GM21737 (cell line): ENCODE results near the gene USB1.

Experiments used
- ATAC-seq: cut with Tn5 transposase; IDR thresholded peaks from one replicate; pipeline ENCODE4 v1.9.1; 2021; ENCODE audit warnings: mild to moderate bottlenecking, moderate library complexity; ENCODE audit not compliant: unreplicated experiment

The USB1 gene

DNA sequence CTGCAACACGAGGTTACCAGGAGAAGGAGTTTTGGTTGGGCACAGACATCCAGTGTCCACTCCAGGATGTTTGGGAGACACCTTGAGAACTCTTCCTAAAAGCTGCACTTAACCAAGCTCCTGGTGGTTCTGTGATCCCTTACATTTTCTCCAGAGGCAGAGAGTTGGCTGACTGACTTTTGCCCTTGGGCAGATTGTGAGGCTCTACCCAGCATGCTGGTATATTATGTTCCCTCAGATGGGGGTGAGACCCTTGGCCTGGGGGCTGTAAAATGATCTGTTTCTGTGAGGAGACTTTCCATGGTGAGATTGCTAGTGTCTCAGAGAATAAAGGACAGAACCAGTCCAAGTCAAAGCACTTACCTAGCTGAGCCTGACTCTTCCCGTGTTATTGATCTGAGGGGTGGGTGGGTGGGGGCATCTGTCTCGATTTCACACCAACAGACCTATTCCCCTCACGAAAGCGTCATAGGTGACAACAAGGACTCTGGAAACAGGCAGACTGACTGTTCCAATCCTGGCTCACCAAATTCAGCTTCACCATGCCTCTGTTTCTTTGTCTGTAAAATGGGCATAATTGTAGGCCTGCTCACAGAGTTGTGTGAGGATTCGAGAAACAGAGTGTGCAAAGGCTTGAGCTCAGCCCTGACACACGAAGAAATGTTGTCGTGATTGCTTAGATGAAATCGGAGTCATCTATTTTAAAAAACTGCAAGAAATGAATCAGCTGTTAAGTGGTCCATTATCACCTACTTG, 12.2 kb downstream of the USB1 start:
- no peak for ATAC-seq

DNA sequence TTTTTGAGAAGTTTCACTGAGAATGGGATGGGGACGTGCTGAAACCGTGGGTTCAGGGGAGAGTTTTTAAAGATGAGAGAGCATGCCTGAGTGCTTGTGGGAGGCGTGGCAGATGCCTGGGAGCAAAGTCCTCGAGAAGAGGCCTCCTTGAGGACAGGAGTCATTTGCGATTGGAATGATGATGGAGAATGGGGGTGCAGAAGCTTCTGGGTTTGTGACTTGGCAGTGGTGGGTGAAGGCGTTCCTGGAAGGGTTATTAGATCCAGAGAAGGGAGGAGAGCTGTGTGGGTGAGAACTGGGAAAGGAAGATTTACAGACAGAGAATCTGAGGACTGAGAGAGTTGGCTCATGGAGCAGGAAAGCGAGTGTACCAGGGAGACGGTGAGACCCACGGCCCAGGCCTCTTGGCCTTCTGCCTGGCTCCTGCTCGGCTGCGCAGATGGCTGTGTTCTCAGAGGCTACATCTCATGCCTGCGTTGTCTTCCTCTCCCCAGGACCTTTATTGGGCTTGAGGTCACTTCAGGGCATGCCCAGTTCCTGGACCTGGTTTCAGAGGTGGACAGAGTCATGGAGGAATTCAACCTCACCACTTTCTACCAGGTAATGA, 15.7 kb downstream of the USB1 start:
- no peak for ATAC-seq

DNA sequence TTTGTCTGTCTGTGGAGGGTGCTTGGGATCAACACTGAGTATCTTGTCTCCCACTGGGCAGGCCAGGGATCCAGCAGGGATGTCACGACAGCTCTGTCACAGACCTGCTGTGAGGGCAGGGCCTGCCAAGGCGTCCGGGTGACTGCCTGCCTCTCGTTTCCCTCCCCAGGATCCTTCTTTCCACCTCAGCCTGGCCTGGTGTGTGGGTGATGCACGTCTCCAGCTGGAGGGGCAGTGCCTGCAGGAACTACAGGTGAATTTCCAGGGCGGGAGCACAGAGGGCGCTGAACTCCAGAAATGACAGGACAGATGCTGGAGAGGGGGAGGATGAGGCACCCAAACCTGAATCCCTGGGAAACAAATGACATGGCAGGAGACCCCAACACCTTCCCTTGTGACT, 17.6 kb downstream of the USB1 start:
- no peak for ATAC-seq

DNA sequence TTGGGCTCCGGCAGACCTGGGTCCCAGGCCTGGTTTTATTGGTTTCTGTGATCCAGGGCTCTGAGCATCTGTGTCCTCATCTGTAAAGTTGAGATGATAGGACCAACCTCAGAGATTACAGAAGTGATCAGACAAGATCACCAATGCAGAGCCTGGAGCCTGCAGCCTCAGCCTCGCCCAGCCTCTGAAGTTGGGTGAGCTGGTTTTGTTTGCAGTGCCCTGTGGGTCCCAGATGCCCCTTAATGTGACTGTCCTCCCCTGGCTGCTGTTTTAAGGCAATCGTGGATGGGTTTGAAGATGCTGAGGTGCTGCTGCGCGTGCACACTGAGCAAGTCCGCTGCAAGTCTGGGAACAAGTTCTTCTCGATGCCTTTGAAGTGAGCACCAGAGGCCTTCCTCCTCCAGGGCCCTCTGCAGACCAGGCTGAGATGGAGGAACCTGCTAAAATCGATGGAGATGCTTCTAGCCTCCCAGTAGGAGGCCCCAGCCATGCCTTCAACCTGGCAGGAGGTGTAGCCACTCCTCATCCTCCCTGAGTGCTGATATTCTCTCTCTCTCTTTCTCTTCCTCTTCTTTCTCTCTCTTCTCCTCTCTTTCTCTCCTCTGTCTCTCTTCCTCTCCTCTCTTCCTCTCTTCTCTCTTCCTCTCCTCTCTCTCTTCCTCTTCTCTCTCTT, 18.8 kb downstream of the USB1 start:
- no peak for ATAC-seq

DNA sequence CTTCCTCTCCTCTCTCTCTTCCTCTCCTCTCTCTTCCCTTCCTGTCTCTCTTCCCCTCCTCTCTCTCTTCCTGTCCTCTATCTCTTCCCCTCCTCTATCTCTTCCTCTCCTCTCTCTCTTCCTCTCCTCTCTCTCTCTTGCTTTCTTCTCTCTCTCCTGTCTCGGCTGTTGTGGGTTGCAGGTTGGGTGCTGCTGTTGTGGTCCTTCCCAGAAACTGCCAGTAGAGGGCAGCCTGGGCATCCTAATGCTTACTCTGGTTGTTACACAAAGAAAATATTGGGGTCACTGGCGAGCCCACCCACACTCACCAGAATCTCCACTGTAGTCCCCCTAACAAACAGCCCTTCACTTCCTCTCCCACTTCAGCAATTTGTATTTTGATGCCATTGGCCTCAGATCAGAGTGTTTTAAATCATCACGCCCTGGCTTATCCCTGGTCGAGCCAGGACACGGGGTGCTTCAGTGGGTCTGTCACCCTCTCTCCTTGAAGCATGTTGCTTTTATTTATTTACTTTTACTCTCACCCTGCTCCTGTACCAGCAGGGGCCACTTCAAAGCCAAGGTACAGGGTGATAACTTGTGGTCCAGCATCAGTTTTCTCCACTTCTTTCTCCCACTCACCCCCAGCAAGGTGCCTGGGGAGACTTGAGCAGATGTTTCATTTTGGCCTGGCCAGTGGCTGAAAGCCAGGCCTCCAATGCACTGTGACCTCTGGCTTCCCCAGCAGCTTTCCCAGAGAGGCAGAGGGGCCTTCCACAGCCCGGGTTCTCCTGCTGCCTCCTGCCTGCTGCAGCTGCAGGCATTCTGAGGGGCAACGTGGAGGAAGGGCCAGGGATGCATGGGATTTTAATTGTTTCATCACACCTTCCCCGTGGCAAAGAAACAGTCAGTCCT, 19.7 kb downstream of the USB1 start:
- ATAC-seq = no peak

DNA sequence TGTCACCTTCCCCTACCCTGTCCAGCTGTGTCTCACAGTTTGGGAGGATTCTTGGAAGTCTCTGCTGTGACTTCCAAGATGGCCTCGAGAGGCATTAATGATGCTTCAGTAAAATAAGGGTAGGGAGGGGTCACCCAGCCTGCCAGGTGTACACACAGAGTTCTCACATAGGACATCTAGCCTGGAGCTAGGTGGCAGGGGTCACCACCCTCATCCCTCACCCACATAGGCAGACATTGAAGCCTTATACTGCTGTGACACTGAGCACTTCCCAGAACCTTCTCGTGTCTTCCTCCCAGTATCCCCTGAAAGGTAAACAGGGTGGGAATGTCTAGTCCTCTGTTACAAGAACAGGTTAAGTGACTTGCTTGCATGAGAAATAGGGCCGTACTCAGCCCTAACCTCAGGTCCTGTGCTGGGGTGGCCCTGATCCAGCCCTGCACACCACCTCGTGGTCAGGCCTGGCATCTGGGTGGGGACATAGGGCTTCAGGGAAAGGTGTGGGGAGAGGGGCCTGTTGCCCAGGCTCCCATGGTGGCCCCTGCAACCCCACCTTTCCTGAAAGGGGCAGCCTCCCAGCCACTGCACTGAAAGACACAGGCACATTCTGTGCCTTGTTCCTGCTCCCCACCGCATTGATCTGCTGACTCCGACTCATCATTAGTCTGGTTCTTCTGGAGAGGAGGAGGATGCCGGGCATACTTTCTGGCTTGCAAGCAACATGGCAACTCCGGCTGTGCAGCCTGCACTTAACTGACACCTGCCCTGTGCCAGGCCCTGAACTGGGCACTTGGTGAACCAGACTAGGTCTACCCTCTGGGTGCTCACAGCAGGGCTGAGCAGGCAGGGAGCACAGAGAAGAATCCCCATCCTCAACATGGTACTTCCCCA, 20.7 kb downstream of the USB1 start:
- no peak for ATAC-seq

DNA sequence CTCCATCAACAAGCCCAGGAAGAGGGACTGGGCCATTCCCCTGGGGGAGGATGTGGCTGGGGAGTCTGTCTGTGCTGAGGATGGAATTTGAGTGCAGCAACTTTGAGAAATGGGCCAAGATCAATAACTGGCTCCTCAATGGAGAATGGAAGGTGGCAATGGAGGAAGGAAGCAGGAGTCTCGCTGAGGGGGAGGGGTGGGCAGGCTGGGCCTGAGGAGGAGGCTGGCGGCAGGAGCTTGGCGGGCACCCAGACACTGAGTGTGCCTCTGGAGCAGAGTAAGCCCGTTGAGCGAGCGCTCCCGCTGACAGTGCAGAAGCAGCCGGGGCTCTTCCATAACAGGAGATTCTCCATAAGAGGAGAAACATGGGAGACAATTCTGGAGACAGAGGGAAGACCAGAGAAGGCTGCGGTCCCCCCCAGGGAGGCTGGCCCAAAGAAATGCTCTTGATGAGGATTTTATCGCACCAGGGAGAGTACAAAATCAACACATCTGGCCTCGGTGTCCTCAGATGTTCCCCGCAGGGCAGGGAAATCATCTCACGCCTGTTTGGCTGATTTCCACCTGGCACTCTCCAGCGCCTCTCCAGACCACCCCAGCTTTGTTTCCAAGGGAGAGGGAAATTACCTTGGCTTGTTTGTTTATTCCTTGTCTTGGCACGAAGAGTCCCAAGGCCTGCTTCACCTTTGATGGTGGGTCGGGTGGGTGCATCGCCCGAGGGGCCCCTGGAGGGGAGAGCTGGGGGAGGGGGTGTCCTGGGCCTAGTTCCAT, 21.6 kb downstream of the USB1 start:
- ATAC-seq = no peak

DNA sequence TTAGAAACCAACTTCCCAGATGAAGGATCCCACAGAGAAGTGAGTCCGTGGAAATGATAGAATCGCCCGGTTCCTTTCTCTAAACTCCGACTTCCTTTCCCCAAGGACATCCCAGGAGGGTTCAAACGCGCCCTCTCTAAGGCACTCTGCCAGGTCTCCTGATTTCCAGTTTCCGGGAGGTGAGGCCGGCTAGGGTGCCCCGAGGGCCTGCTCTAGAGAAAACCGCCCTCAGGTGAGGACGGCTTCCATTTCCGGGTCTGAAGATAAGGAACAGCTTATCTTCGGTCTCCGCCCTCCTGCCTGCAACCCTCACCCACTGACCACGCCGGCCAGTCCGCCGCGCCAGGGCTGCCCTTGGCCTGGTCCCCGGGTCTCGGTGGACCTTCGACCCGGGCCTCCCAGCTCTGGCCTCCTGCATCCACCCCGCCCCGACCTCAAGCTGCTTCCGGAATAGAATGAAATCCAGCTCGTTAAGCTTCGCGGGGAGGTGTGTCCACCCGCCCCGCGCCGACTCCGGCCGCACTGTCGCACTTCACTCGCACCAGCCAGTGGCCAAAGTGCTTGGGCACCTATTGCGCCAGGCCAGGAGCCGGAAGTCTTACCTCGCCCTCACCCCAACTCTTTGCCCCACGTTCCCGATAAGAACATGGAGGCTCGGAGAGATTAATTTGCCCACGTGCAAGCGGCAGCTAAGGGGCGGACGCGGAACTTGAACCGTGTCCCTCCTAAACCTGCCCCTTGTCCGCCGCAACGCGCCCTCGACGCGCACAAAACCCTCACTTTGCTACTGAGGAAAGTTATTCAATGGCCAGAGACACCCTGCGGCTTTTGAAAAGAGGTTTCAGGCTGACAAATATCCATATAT, 23.5 kb downstream of the USB1 start:
- no peak for ATAC-seq

DNA sequence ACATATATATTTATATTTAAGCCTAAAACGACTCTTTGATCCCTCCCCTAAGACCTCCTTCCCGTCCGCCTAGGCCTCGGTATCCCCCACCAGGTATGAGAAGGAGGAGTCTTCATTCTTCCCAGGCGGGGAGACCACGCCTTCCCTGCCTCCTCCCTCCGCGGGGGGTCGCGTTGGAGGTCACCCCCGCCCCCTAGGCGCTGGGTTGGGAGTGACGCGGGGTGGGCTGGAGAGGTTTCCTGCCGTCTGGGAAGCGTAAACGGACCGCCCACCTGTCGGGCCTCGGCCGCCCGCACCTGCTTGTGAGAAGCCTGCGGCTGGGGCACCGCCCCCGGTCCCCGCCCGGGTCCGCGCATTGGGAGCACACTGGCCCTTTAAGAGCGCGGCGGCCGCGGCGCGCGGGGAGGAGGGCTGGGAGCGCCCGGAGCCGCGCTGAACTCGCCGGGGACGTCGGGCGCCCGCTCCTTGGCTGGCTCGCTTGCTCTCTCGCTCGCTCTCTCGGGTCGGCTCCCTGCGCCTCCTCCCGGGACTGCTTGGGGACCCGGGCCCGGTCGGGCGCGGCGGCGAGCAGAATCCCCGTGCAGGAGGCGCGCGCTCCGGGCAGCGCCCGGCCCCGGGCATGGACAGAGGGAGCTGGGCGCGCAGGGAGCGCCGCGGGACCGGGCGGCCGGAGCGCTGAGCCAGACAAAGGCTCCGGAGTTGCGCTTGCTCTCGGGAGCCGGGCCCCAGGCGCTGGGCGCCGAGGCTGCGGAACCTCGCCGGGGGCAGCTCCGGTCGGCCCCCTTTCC, 24.3 kb downstream of the USB1 start, which contains the start of gene MMP15:
MMP15 (plus strand) TSS at position 404 of the 788 bp plus-strand sequence. CDS start 597 bp downstream, outside the sequence.
- peak; percentile 61 for ATAC-seq

DNA sequence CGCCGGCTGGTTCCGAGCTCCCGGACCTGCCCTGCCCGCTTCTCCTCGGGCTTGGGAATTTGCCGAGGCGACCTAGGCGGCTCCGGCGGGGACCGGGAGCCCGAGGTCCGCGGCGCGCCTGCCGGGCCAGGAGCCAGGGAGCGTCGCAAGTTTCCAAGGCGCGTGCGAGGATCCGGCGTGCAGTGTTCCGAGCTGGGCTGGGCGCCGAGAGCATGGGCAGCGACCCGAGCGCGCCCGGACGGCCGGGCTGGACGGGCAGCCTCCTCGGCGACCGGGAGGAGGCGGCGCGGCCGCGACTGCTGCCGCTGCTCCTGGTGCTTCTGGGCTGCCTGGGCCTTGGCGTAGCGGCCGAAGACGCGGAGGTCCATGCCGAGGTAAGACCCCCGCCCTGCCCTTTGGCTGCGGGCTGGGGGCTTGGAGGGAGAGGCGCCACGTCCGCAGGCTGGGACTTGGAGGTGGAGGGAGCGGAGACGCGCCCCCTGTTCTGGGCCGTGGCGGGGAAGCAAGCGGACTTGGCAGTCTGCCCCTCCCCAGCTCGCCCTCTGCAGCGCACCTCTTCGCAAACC, 25.0 kb downstream of the USB1 start:
- ATAC-seq = no peak

DNA sequence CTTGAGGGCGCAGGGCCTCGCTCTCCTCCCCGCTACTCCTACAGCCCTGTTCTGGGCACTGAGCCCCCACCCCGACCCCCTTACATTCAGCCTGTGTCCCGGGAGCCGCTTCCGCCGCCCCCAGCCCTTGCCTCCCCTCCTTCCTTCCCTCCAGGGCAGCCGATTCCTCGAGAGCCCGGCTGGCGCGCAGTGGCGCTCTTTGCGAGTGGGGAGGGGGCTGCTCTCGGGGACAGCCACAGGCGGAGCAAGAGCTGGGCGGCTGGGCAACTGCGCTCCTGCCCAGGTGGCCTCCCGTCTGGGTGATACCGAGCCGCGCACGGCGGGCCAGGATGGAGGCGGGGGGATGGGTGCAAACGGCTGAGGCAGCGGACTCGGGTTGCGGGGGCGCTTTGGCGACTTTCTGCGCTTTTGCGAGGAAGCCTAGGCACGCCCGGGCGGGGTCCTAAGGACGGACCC, 25.5 kb downstream of the USB1 start:
- ATAC-seq = no peak

DNA sequence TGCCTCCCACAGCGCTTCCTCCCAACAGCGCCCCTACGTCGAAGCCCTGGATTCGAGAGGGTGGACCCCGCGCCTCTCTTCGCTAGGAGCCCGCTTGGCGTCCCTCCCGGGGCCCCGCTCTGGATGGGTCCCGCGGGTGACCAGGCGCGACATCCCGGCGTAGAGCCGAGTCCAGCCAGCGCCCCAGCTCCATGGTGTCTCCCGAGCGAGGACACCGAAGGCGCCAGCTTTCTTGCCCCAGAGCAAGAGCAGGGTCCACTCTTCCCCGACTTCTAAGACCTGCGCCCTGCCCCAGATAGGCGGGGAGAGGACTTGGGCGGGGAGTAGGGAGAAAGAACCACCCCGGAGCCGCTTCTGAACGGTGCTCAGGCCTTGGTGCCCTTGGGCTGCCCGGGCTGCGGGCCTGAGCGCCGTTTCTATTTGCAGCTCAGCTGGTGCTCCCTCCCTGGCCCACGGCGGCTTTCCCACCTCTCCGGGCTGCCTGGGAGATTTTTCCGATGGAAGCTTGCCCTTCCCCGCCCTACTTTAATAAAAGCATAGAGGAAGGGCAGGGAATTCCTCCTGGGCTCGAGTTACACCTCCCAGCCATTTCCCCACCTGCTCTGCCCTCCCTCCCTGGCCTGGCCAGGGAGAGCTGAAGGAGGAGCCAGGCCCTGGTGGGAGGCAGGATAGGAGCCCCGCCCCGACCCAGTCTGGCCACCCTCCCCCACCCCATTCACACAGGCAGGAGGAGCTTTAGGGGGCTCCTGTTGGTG, 26.1 kb downstream of the USB1 start:
- no peak for ATAC-seq

DNA sequence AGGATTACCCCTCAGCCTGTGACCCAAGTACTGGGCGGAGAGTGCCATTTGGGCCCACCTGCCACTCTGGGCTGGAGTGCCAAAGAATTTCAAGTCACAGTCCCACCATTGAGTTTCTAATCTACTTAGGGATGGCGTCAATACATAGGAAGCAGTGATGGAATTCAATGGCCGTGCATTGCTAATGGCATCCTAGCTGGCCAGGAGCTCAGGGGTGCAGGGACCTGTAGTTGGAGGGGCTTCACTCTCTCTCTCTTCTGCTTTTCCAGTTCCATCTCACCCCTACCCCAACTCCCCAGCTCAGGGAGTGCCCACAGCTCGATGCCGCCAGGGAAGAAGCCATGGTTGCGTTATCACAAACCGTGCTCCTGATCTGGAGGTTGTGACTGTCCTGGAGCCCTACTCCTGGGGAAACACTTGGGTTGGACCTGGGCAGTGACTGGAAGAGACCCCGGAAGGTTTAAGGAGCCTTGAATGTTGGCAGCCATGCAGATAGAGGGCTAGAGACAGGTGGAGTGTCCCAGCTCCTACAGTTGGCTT, 26.8 kb downstream of the USB1 start:
- no peak for ATAC-seq

DNA sequence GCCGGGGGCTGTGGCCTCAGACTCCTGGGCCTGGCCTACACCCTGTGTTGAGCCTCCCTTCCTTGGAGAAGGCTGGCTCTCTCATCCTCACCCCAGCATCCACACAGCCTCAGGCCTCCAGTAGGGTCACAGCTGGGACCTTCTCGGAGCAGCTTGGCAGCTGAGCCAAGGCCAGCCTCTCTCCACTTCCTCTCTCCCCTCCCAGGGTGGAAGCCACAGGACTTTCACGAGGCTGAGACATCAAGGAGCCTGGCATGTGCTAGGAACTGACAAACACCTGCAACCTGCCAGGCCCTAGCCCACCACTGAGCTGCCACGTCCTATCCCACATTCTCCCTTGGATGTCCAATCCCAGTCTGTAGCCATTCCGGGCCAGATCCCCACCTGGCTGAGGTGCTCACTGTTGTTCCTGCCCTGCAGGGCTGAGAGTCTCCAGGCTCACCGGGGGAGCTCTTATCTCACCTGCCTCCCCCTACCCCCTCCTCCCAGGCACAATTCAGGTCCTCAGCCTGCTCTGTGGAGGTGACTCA, 27.4 kb downstream of the USB1 start:
- ATAC-seq = no peak

DNA sequence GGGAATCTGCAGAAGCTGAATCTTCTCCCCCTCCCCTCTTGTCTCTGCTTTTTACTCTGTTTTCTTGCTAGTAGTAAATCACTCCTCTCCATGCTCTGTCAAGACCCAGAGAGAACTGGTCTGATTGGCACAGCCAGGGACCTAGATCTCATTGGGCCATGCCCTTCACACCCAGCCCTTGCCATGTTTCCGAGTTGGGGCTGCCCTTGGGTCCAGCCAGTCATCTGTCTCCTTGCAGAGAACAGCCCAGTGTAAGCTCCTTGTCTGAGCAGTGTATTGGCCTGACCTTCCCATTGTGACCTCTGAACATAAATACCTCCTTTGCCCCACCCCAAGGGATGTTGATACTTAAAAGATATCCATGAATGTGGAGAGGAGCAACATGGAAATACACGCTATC, 28.2 kb downstream of the USB1 start:
- ATAC-seq = no peak
